Trophoblast cell (in vitro differentiated cells and primary cell): ENCODE data around the gene POPDC3.

Experiments used
- DNase-seq, 2 donors: peaks; one replicate each; pipeline ENCODE4 v3.0.0-alpha.2; 2016
- H2AFZ ChIP-seq: 2 replicates; pipeline ENCODE4 v1.6.1; 2013; ENCODE audit warnings: low read length, moderate library complexity, mild to moderate bottlenecking; ENCODE audit not compliant: insufficient read depth, poor library complexity
- H2AK5ac ChIP-seq: 2 replicates; pipeline ENCODE4 v1.6.1; 2013; ENCODE audit warnings: mild to moderate bottlenecking, low read length
- H2BK120ac ChIP-seq: 2 replicates; pipeline ENCODE4 v1.6.1; 2013; ENCODE audit warnings: low read length, mild to moderate bottlenecking, moderate library complexity; ENCODE audit not compliant: insufficient read depth, poor library complexity
- H2BK12ac ChIP-seq: 2 replicates; pipeline ENCODE4 v1.6.1; 2013; ENCODE audit warnings: mild to moderate bottlenecking, low read length, moderate library complexity
- H2BK5ac ChIP-seq: 2 replicates; pipeline ENCODE4 v1.6.1; 2013; ENCODE audit warnings: low read length, low read depth, moderate library complexity, mild to moderate bottlenecking; ENCODE audit not compliant: poor library complexity
- H3K14ac ChIP-seq: 2 replicates; pipeline ENCODE4 v1.6.1; 2013; ENCODE audit warnings: mild to moderate bottlenecking, low read length
- H3K18ac ChIP-seq: 2 replicates; pipeline ENCODE4 v1.6.1; 2013; ENCODE audit warnings: mild to moderate bottlenecking, low read length
- H3K23ac ChIP-seq: 2 replicates; pipeline ENCODE4 v1.6.1; 2013; ENCODE audit warnings: low read length
- H3K27ac ChIP-seq: 2 replicates; pipeline ENCODE4 v1.5.1; 2013; ENCODE audit warnings: low read depth, mild to moderate bottlenecking, inconsistent platforms, low read length, moderate library complexity
- H3K27me3 ChIP-seq: 2 replicates; pipeline ENCODE4 v1.6.1; 2013; ENCODE audit warnings: inconsistent platforms, mild to moderate bottlenecking, low read length, moderate library complexity; ENCODE audit not compliant: insufficient read depth
- H3K36me3 ChIP-seq, 2 experiments: 1 replicate in 1 of 2; 2 replicates in 1 of 2; pipeline ENCODE4 v1.6.1; 2013; ENCODE audit warnings: low read length in 2 of 2, mild to moderate bottlenecking in 2 of 2, moderate library complexity in 1 of 2; ENCODE audit not compliant: insufficient read depth in 2 of 2, control insufficient read depth in 1 of 2
- H3K4ac ChIP-seq: 2 replicates; pipeline ENCODE4 v1.6.1; 2013; ENCODE audit warnings: low read depth, mild to moderate bottlenecking, low read length, moderate library complexity
- H3K4me1 ChIP-seq, 2 experiments: 1 replicate in 1 of 2; 2 replicates in 1 of 2; pipeline ENCODE4 v1.6.1; 2013; ENCODE audit warnings: low read length in 2 of 2, mild to moderate bottlenecking in 2 of 2, moderate library complexity in 1 of 2; ENCODE audit not compliant: insufficient read depth in 2 of 2, control insufficient read depth in 1 of 2
- H3K4me2 ChIP-seq: 2 replicates; pipeline ENCODE4 v1.6.1; 2013; ENCODE audit warnings: inconsistent platforms, mild to moderate bottlenecking, low read length, moderate library complexity
- H3K4me3 ChIP-seq: 2 replicates; pipeline ENCODE4 v1.5.1; 2013; ENCODE audit warnings: mild to moderate bottlenecking, low read depth, low read length, inconsistent platforms
- H3K79me1 ChIP-seq: one replicate; pipeline ENCODE4 v1.6.1; 2013; ENCODE audit warnings: low read length
- H3K79me2 ChIP-seq: 2 replicates; pipeline ENCODE4 v1.6.1; 2013; ENCODE audit warnings: low read length, mild to moderate bottlenecking; ENCODE audit not compliant: control insufficient read depth, insufficient read depth, poor library complexity
- H3K9ac ChIP-seq: 2 replicates; pipeline ENCODE4 v1.6.1; 2013; ENCODE audit warnings: mild to moderate bottlenecking, low read length
- H3K9me3 ChIP-seq: 2 replicates; pipeline ENCODE4 v1.6.1; 2013; ENCODE audit warnings: low read depth, mild to moderate bottlenecking, control low read depth, inconsistent platforms, low read length; ENCODE audit not compliant: insufficient read depth
- H4K12ac ChIP-seq: 2 replicates; pipeline ENCODE4 v1.6.1; 2013; ENCODE audit warnings: low read depth, mild to moderate bottlenecking, low read length, moderate library complexity
- H4K8ac ChIP-seq: 2 replicates; pipeline ENCODE4 v1.6.1; 2013; ENCODE audit warnings: low read depth, mild to moderate bottlenecking, low read length, moderate library complexity
- H4K91ac ChIP-seq: one replicate; pipeline ENCODE4 v1.6.1; 2013; ENCODE audit warnings: low read depth, mild to moderate bottlenecking, low read length, moderate library complexity
- whole genome bisulfite sequencing: extraction: QIAGEN DNeasy Blood & Tissue Kit; methylation state at CpG from one replicate; pipeline ENCODE4 v1.1.7; 2013; ENCODE audit warnings: missing lambda C conversion rate; ENCODE audit not compliant: insufficient read length, insufficient coverage; ENCODE audit errors: extremely low coverage; 5-methylcytosine and 5-hydroxymethylcytosine counted together

Gene POPDC3

GRCh38 chr6:105213272-105213671 is 33.5 kb upstream of the POPDC3 start:
- no peaks in the 10 kb centered on the region for H3K27me3 ChIP-seq
- no peak overlapping the region for H2AFZ ChIP-seq
- no peak overlapping the region for H3K14ac ChIP-seq
- no peak overlapping the region for H4K12ac ChIP-seq
- DNase-seq = no peak
- no peak overlapping the region for H3K9ac ChIP-seq
- H3K9me3 ChIP-seq = no peaks in the 10 kb centered on the region
- H2AK5ac ChIP-seq = no peak overlapping the region
- no peak overlapping the region for H3K4ac ChIP-seq
- H2BK120ac ChIP-seq = no peak overlapping the region
- no peaks in the 10 kb centered on the region for H3K79me1 ChIP-seq
- H2BK12ac ChIP-seq = no peak overlapping the region
- H3K4me2 ChIP-seq = no peak overlapping the region
- H3K79me2 ChIP-seq = no peaks in the 10 kb centered on the region
- no peaks in the 10 kb centered on the region for H3K36me3 ChIP-seq
- H3K23ac ChIP-seq = no peak overlapping the region
- no peaks in the 10 kb centered on the region for H3K4me1 ChIP-seq
- H3K18ac ChIP-seq = no peak overlapping the region
- no peak overlapping the region for H4K91ac ChIP-seq
- H4K8ac ChIP-seq = no peak overlapping the region
- H2BK5ac ChIP-seq = no peak overlapping the region
- no peak overlapping the region for H3K27ac ChIP-seq
- no peak overlapping the region for H3K4me3 ChIP-seq

GRCh38 chr6:105212587-105212986 is 32.8 kb upstream of the POPDC3 start:
- no peak overlapping the region for H3K4me3 ChIP-seq
- no peaks in the 10 kb centered on the region for H3K27me3 ChIP-seq
- no peak overlapping the region for H4K8ac ChIP-seq
- no peak overlapping the region for H3K18ac ChIP-seq
- no peak overlapping the region for H2AK5ac ChIP-seq
- no peak overlapping the region for H2BK120ac ChIP-seq
- H2BK12ac ChIP-seq = no peak overlapping the region
- no peaks in the 10 kb centered on the region for H3K36me3 ChIP-seq
- H3K23ac ChIP-seq = no peak overlapping the region
- H3K14ac ChIP-seq = no peak overlapping the region
- H3K9ac ChIP-seq = no peak overlapping the region
- no peaks in the 10 kb centered on the region for H3K4me1 ChIP-seq
- no peaks in the 10 kb centered on the region for H3K79me1 ChIP-seq
- no peaks in the 10 kb centered on the region for H3K79me2 ChIP-seq
- H3K4ac ChIP-seq = no peak overlapping the region
- no peak overlapping the region for H3K4me2 ChIP-seq
- no peak overlapping the region for H2AFZ ChIP-seq
- H3K27ac ChIP-seq = no peak overlapping the region
- no peak overlapping the region for H2BK5ac ChIP-seq
- no peak overlapping the region for H4K91ac ChIP-seq
- no peak for DNase-seq
- WGBS = no CpG with 5 or more reads among the region's 1 CpG
- no peak overlapping the region for H4K12ac ChIP-seq
- H3K9me3 ChIP-seq = no peaks in the 10 kb centered on the region

GRCh38 chr6:105211831-105212230 is 32.0 kb upstream of the POPDC3 start:
- Histone ChIP-seq H4K91ac (no peak overlapping the region), H3K4me2 (no peak overlapping the region), H3K27ac (no peak overlapping the region), H2AK5ac (no peak overlapping the region), H3K4ac (no peak overlapping the region), H3K14ac (no peak overlapping the region), H3K23ac (no peak overlapping the region), H3K79me2 (no peaks in the 10 kb centered on the region), H3K9ac (no peak overlapping the region), H3K4me3 (no peak overlapping the region), H4K8ac (no peak overlapping the region), H2BK12ac (no peak overlapping the region), H3K79me1 (no peaks in the 10 kb centered on the region), H3K9me3 (no peaks in the 10 kb centered on the region), H2BK120ac (no peak overlapping the region), H3K4me1 (no peaks in the 10 kb centered on the region), H2AFZ (no peak overlapping the region), H4K12ac (no peak overlapping the region), H3K27me3 (no peaks in the 10 kb centered on the region), H3K36me3 (no peaks in the 10 kb centered on the region), H2BK5ac (no peak overlapping the region), H3K18ac (no peak overlapping the region)
- WGBS = no CpG with 5 or more reads among the region's 3 CpGs
- no peak for DNase-seq

DNA sequence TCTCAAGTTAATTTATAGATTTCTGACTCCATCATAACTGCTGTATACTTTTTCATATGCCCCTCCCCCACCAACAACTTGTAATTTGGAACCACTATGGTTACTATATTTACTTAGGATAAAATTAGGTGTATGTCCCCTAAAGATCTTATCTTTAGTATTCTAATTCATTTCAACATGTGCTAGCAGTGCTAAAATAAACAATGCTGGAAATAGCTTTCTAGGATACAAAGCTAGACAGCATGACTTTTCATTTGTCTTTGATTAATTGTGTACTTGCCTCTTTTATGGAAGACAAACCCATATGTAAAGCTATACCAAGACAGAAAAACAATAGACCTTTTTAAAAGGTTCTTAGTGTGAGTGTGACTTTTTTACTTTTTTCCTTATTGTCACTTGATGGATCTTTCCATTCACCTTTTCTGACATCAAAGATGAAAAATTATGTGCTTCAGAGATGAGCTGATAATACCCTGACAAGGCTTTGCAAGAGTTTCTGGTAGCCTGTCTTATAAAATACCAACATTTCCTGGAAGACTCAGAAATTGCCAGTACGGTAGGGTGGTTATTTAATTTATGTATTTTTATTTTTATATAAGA is 31.2 kb upstream of the POPDC3 start:
- Histone ChIP-seq H4K12ac (no peak overlapping the region), H3K18ac (no peak overlapping the region), H2AK5ac (no peak overlapping the region), H3K27me3 (no peaks in the 10 kb centered on the region), H2BK12ac (no peak overlapping the region), H3K4me2 (no peak overlapping the region), H3K23ac (no peak overlapping the region), H3K9ac (no peak overlapping the region), H3K79me2 (no peaks in the 10 kb centered on the region), H2BK5ac (no peak overlapping the region), H4K8ac (no peak overlapping the region), H3K27ac (no peak overlapping the region), H4K91ac (no peak overlapping the region), H3K4ac (no peak overlapping the region), H2BK120ac (no peak overlapping the region), H3K79me1 (no peaks in the 10 kb centered on the region), H2AFZ (no peak overlapping the region), H3K14ac (no peak overlapping the region), H3K36me3 (no peaks in the 10 kb centered on the region), H3K9me3 (no peaks in the 10 kb centered on the region), H3K4me1 (no peaks in the 10 kb centered on the region), H3K4me3 (no peak overlapping the region)
- DNase-seq = no peak
- WGBS = no CpG with 5 or more reads among the region's 1 CpG
